GM12892 (cell line): Measurements from ENCODE around the gene HNMT.
"Not testable (repeated sequence)": the region's sequence is repeated elsewhere in the genome, so short reads cannot be mapped to it uniquely, and the experiment has no call there.

ENCODE experiments used
- DNase-seq: peaks from one replicate; pipeline ENCODE4 v3.0.0; 2011; ENCODE audit not compliant: insufficient read length
- FAIRE-seq: peaks from 2 replicates; lab custom pipeline; 2011; peaks lifted over from hg19 to GRCh38; lab: Jason Lieb, UNC
- POLR2A ChIP-seq: IDR thresholded peaks from 2 replicates; pipeline ENCODE4 v1.6.1; 2011; ENCODE audit warnings: low read depth, low read length, control low read depth
- POLR2AphosphoS5 ChIP-seq: IDR thresholded peaks from 2 replicates; pipeline ENCODE4 v1.6.1; 2011; ENCODE audit warnings: low read depth, low read length, control low read depth
- TAF1 ChIP-seq: IDR thresholded peaks from 2 replicates; pipeline ENCODE4 v1.6.1; 2011; ENCODE audit warnings: low read depth, mild to moderate bottlenecking, control low read depth, low read length, borderline replicate concordance

The HNMT gene

GRCh38 chr2:138042311-138042710 lies 78.0 kb downstream of the HNMT start:
- FAIRE-seq (no peak), DNase-seq (no peak)
- TF ChIP-seq TAF1: no peak
- TF ChIP-seq POLR2A: no peak
- TF ChIP-seq POLR2AphosphoS5: no peak

GRCh38 chr2:138043588-138043987 lies 79.3 kb downstream of the HNMT start:
- not testable (repeated sequence) for DNase-seq, FAIRE-seq

GRCh38 chr2:138058427-138058826 lies 94.2 kb downstream of the HNMT start:
- FAIRE-seq (no peak), DNase-seq (no peak)
- TF ChIP-seq POLR2A (no peak), POLR2AphosphoS5 (no peak), TAF1 (no peak)

- TF ChIP-seq POLR2AphosphoS5: no peak
- DNase-seq (no peak), FAIRE-seq (no peak)
These were observed 95.4 kb downstream of the HNMT start for GRCh38 chr2:138059487-138060300.

GRCh38 chr2:138060301-138060635 lies 96.0 kb downstream of the HNMT start:
- DNase-seq (no peak), FAIRE-seq (no peak)
- TF ChIP-seq TAF1 (no peak), POLR2A (no peak), POLR2AphosphoS5 (no peak)

- TF ChIP-seq POLR2A (no peak), TAF1 (no peak), POLR2AphosphoS5 (no peak)
- FAIRE-seq (no peak), DNase-seq (no peak)
These were observed 97.7 kb downstream of the HNMT start for GRCh38 chr2:138061961-138062360.

GRCh38 chr2:138063181-138063580 lies 98.9 kb downstream of the HNMT start:
- DNase-seq: no peak
- FAIRE-seq: no peak
- TF ChIP-seq TAF1: no peak
- no peak for TF ChIP-seq POLR2A
- no peak for TF ChIP-seq POLR2AphosphoS5
